Raji (cell line): ENCODE measurements around the gene MYL6.

Experiments
- POLR2A ChIP-seq: IDR thresholded peaks from 2 replicates; pipeline ENCODE4 v1.6.1; 2011; ENCODE audit warnings: low read depth, low read length, control low read depth; ENCODE audit not compliant: insufficient read depth

Gene MYL6

GRCh38 chr12:56151672-56152131 is 6.5 kb upstream of the MYL6 start:
- no peak for TF ChIP-seq POLR2A

GRCh38 chr12:56152132-56152755 is 5.9 kb upstream of the MYL6 start, which contains the start of gene MYL6B:
Gene MYL6B, plus strand, starts transcription at chr12:56152587. Its CDS starts 1,332 bp downstream, at chr12:56153919.
- peak; percentile 91 for TF ChIP-seq POLR2A

GRCh38 chr12:56152756-56153677 is 5.1 kb upstream of the MYL6 start:
- TF ChIP-seq POLR2A = no peak

GRCh38 chr12:56153678-56154065 is 4.5 kb upstream of the MYL6 start:
- TF ChIP-seq POLR2A = no peak

GRCh38 chr12:56154246-56154771 is 3.9 kb upstream of the MYL6 start:
- TF ChIP-seq POLR2A = no peak

- no peak for TF ChIP-seq POLR2A
These were observed 3.3 kb upstream of the MYL6 start for GRCh38 chr12:56154818-56155217.

- no peak for TF ChIP-seq POLR2A
These were observed 2.8 kb upstream of the MYL6 start for GRCh38 chr12:56155256-56155845.

- peak; percentile 31; the same call in 1 of the 2 replicates for TF ChIP-seq POLR2A
These were observed 744 bp upstream of the MYL6 start for GRCh38 chr12:56157201-56158028.

- no peak for TF ChIP-seq POLR2A
These were observed 835 bp downstream of the MYL6 start for GRCh38 chr12:56158926-56159461.

GRCh38 chr12:56159482-56160192 is 1.5 kb downstream of the MYL6 start:
- TF ChIP-seq POLR2A = no peak

GRCh38 chr12:56160193-56160763 is 2.1 kb downstream of the MYL6 start:
- no peak for TF ChIP-seq POLR2A

- TF ChIP-seq POLR2A = no peak
These were observed 2.9 kb downstream of the MYL6 start for GRCh38 chr12:56160894-56161689.
